H1 (cell line): ENCODE data around the gene ZNF423. TPM values are rescaled to one million over a fixed set of nuclear protein-coding genes. Genes with fewer than 3 reads are reported as not detected.

ENCODE experiments used
- ATF3 ChIP-seq: IDR thresholded peaks from 2 replicates; pipeline ENCODE4 v1.6.1; 2011; ENCODE audit warnings: low read depth, mild to moderate bottlenecking, low read length; ENCODE audit not compliant: insufficient read depth
- EP300 ChIP-seq, 2 experiments: IDR thresholded peaks; 1 replicate in 1 of 2; 2 replicates in 1 of 2; pipeline ENCODE4 v1.6.1; 2011 to 2012; ENCODE audit warnings: low read depth in 2 of 2, low read length in 2 of 2, mild to moderate bottlenecking in 2 of 2, borderline replicate concordance in 1 of 2, inconsistent platforms in 1 of 2, moderate library complexity in 1 of 2
- SUZ12 ChIP-seq: fragments of 200-600 bp; sonication (generic); IDR thresholded peaks from 2 replicates; pipeline ENCODE4 v1.6.1; 2012; ENCODE audit warnings: mild to moderate bottlenecking, inconsistent platforms, low read length, moderate library complexity, mixed read lengths
- polyA plus RNA-seq, 7 experiments: library from polyadenylated mRNA; depleted of rRNA in 3 of 7; stranded (reverse) in 5 of 7; unstranded in 2 of 7; fragments of >200 nt in 5 of 7; fragments of 200-250 nt in 2 of 7; gene quantifications; 1 replicate in 5 of 7; 2 replicates in 1 of 7; 4 replicates in 1 of 7; pipeline versions ENCODE4 v1.2.1 to v1.2.3, GENCODE V29; 2011 to 2013; ENCODE audit warnings: missing spikeins in 2 of 7, mixed read lengths in 2 of 7
- total RNA-seq: library from RNA; stranded (reverse); fragmentation: NEBNext Ultra II Directional; extraction: Animal tissue kit (Norgen Biotek cat#: 25700); gene quantifications from 2 replicates; pipeline ENCODE4 v1.2.1, GENCODE V29; 2021

The ZNF423 gene
- total and polyA plus RNA-seq, 2 of the 8 experiments (the other 6 are each of a cell fraction or from before 2014, with no cell fraction given), result 38.2 to 52.3 TPM

- no peak for TF ChIP-seq SUZ12
- TF ChIP-seq EP300 (IDR thresholded peaks at IDR 0.05; ENCODE audit: borderline replicate concordance in 1 of 2, low read depth in 2 of 2, low read length in 2 of 2), result no peak
- no peak for TF ChIP-seq ATF3
These were observed 255.4 kb downstream of the ZNF423 start (continued) for GRCh38 chr16:49600536-49600935.
